Endothelial cell (in vitro differentiated cells): ENCODE measurements around the gene ANKRD12. TPM values are rescaled to one million over a fixed set of nuclear protein-coding genes. Genes with fewer than 3 reads are reported as not detected.
A peak's percentile ranks its signal among the peaks of the same experiment; 100 is the strongest.
"Not testable (repeated sequence)": the region's sequence is repeated elsewhere in the genome, so short reads cannot be mapped to it uniquely, and the experiment has no call there.

ENCODE experiments used
- DNase-seq: peaks from one replicate; pipeline ENCODE4 v3.0.0; 2021; ENCODE audit warnings: low spot score
- H3K27ac Mint-ChIP-seq: one replicate; pipeline ENCODE4 v1.8.0; 2021; ENCODE audit warnings: mixed read lengths, inconsistent platforms; ENCODE audit not compliant: unreplicated experiment
- H3K27me3 Mint-ChIP-seq: one replicate; pipeline ENCODE4 v1.8.0; 2021; ENCODE audit warnings: mild to moderate bottlenecking, moderate library complexity, mixed read lengths, inconsistent platforms; ENCODE audit not compliant: unreplicated experiment
- H3K36me3 Mint-ChIP-seq: one replicate; pipeline ENCODE4 v1.8.0; 2021; ENCODE audit warnings: mild to moderate bottlenecking, low read depth, mixed read lengths, inconsistent platforms; ENCODE audit not compliant: unreplicated experiment
- H3K4me1 Mint-ChIP-seq: one replicate; pipeline ENCODE4 v1.8.0; 2021; ENCODE audit warnings: mild to moderate bottlenecking, mixed read lengths, inconsistent platforms; ENCODE audit not compliant: unreplicated experiment
- H3K4me3 Mint-ChIP-seq: one replicate; pipeline ENCODE4 v1.8.0; 2021; ENCODE audit warnings: mild to moderate bottlenecking, mixed read lengths, inconsistent platforms; ENCODE audit not compliant: unreplicated experiment
- H3K9me3 Mint-ChIP-seq: one replicate; pipeline ENCODE4 v1.8.0; 2021; ENCODE audit warnings: mixed read lengths, inconsistent platforms; ENCODE audit not compliant: unreplicated experiment
- CTCF ChIP-seq: fragments of 200-600 bp; sonication (generic); IDR thresholded peaks from one replicate; pipeline ENCODE4 v1.5.0; 2021; ENCODE audit warnings: antibody characterized with exemption; ENCODE audit not compliant: unreplicated experiment
- total RNA-seq: library from RNA; stranded (reverse); fragmentation: NEBNext Ultra II Directional; extraction: Animal tissue kit (Norgen Biotek cat#: 25700); gene quantifications from one replicate; pipeline ENCODE4 v1.2.1, GENCODE V29; 2021; ENCODE audit not compliant: unreplicated experiment

Gene ANKRD12
- total RNA-seq, 1 donor from 2014 or later: 32.9 TPM

DNA sequence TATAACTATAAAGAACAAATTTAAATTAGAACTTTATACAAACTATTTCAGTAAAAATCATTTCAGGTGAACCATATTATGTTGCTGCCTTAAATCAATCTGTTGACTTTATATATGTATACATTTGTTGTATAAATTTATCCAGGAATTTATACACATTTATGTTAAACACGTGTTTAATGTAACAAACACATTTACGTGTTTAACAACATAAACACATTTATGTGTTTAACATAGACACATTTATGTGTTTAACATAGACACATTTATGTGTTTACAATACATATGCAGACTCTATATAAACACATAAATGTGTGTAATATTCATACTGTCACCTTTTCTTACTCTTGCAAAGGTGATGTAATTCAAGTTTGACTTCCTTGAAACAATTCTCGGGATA, 122.6 kb downstream of the ANKRD12 start:
- no peak overlapping the region for H3K27ac Mint-ChIP-seq
- H3K36me3 Mint-ChIP-seq: peaks cover 9% of the 10 kb centered on the region
- peaks cover 4% of the 10 kb centered on the region for H3K27me3 Mint-ChIP-seq
- no peaks in the 10 kb centered on the region for H3K9me3 Mint-ChIP-seq
- no peak overlapping the region for H3K4me3 Mint-ChIP-seq
- no peak for TF ChIP-seq CTCF
- DNase-seq: no peak
- H3K4me1 Mint-ChIP-seq: peaks cover 18% of the 10 kb centered on the region

- Mint-ChIP-seq H3K27ac (peak overlapping the region; percentile 67), H3K4me1 (peaks cover 18% of the 10 kb centered on the region), H3K36me3 (peaks cover 15% of the 10 kb centered on the region), H3K4me3 (no peak overlapping the region), H3K9me3 (no peaks in the 10 kb centered on the region), H3K27me3 (peaks cover 2% of the 10 kb centered on the region)
- no peak for TF ChIP-seq CTCF
- no peak for DNase-seq
Measured at GRCh38 chr18:9260388-9261380, 124.1 kb downstream of the ANKRD12 start.

- peaks cover 24% of the 10 kb centered on the region for H3K36me3 Mint-ChIP-seq
- H3K27ac Mint-ChIP-seq: no peak overlapping the region
- H3K9me3 Mint-ChIP-seq: no peaks in the 10 kb centered on the region
- no peak overlapping the region for H3K4me3 Mint-ChIP-seq
- TF ChIP-seq CTCF: no peak
- H3K4me1 Mint-ChIP-seq: peaks cover 18% of the 10 kb centered on the region
- DNase-seq: no peak
- no peaks in the 10 kb centered on the region for H3K27me3 Mint-ChIP-seq
Measured at GRCh38 chr18:9263264-9263663, 126.7 kb downstream of the ANKRD12 start.

DNA sequence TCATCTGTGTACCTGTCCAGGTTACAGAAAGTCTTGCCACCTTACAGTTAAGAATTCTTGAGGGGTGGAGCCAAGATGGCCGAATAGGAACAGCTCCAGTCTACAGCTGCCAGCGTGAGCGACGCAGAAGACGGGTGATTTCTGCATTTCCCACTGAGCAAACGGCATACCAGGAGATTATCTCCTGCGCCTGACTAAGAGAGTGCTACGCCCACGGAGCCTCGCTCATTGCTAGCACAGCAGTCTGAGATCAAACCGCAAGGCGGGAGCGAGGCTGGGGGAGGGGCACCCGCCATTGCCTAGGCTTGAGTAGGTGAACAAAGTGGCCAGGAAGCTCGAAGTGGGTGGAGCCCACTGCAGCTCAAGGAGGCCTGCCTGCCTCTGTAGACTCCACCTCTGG, 128.2 kb downstream of the ANKRD12 start:
- DNase-seq, H3K27me3 Mint-ChIP-seq, H3K27ac Mint-ChIP-seq, H3K4me3 Mint-ChIP-seq, H3K9me3 Mint-ChIP-seq: not testable (repeated sequence)
- Mint-ChIP-seq H3K36me3 (peaks cover 28% of the 10 kb centered on the region), H3K4me1 (peaks cover 18% of the 10 kb centered on the region)

DNA sequence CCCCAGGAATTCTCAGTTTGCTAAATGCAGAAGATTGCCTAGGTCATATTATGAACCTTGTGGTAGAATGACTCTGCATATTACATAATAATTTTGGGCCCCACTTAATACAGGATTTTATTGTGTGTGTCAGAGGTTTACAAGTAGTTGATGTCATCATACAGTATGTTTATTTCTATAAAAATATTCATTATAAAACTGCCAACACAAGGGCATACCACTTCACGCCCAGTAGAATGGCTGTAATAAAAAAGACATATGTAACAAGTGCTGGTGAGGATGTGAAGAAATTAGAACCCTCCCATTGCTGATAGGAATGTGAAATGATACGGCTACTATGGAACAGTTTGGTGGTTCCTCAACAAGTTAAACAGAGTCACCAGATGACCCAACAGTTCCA, 136.6 kb downstream of the ANKRD12 start:
- Mint-ChIP-seq H3K27me3 (peaks cover 2% of the 10 kb centered on the region), H3K36me3 (peaks cover 13% of the 10 kb centered on the region), H3K27ac (no peak overlapping the region), H3K4me1 (no peaks in the 10 kb centered on the region), H3K9me3 (no peaks in the 10 kb centered on the region), H3K4me3 (no peak overlapping the region)
- no peak for DNase-seq
- no peak for TF ChIP-seq CTCF
